Peyer's patch (tissue), 4 donors: Measurements from ENCODE around the gene HSD11B2. TPM values are rescaled to one million over a fixed set of nuclear protein-coding genes. Genes with fewer than 3 reads are reported as not detected.

Experiments used
- DNase-seq, 3 donors: peaks; one replicate each; pipeline ENCODE4 v3.0.0-alpha.2; 2017 to 2019
- H3K27ac ChIP-seq, 4 donors: fragments of 200-600 bp; sonication (generic); one replicate each; pipeline ENCODE4 v1.5.1; 2016 to 2019
- H3K27me3 ChIP-seq, 2 donors: fragments of 200-600 bp; sonication (generic); one replicate each; pipeline ENCODE4 v1.5.1; 2019
- H3K36me3 ChIP-seq, 3 donors: fragments of 200-600 bp; sonication (generic); one replicate each; pipeline ENCODE4 v1.5.1; 2016 to 2019
- H3K4me1 ChIP-seq, 4 donors: fragments of 200-600 bp; sonication (generic); one replicate each; pipeline ENCODE4 v1.5.1; 2016 to 2019
- H3K4me3 ChIP-seq, 4 donors: fragments of 200-600 bp; sonication (generic); 1 replicate in 3 of 4; 2 replicates in 1 of 4; pipeline ENCODE4 v1.5.1; 2016 to 2019; ENCODE audit warnings: mild to moderate bottlenecking in 1 of 4
- H3K9me3 ChIP-seq, 4 donors: fragments of 200-600 bp; sonication (generic); one replicate each; pipeline ENCODE4 v1.5.1; 2016 to 2019; ENCODE audit warnings: mild to moderate bottlenecking in 1 of 4
- CTCF ChIP-seq, 6 experiments: fragments of 450-650 bp in 4 of 6; fragments of 200-600 bp in 2 of 6; sonication (generic) in 1 of 6; IDR thresholded peaks; one replicate each; pipeline ENCODE4 v1.5.1; 2017 to 2019; ENCODE audit warnings: antibody characterized with exemption in 6 of 6, mild to moderate bottlenecking in 3 of 6, moderate library complexity in 1 of 6
- POLR2A ChIP-seq, 2 donors: fragments of 450-650 bp; IDR thresholded peaks; one replicate each; pipeline ENCODE4 v1.5.1; 2017; ENCODE audit warnings: antibody characterized with exemption in 2 of 2, mild to moderate bottlenecking in 2 of 2, moderate library complexity in 2 of 2
- total RNA-seq, 4 donors: library from RNA; depleted of rRNA; stranded (reverse); fragments of >200 nt; gene quantifications; one replicate each; pipeline ENCODE4 v1.1.0, GENCODE V29; 2016

The HSD11B2 gene
- total RNA-seq, 4 donors from 2014 or later = 116 to 688 (median 499) TPM

GRCh38 chr16:67445913-67446907 is 15.3 kb downstream of the HSD11B2 start:
- H3K27ac ChIP-seq = peak overlapping the region; percentile 46 to 93 (median 86)
- no peaks in the 10 kb centered on the region for H3K27me3 ChIP-seq
- H3K4me1 ChIP-seq = peaks cover 3 to 96% (median 27%) of the 10 kb centered on the region in 4 donors
- H3K9me3 ChIP-seq = no peaks in the 10 kb centered on the region
- TF ChIP-seq CTCF (IDR thresholded peaks at IDR 0.05) = peak in 1 of 6 experiments; percentile 11
- peak in 1 of 2 donors; percentile 34 for TF ChIP-seq POLR2A (IDR thresholded peaks at IDR 0.05)
- peaks cover 0 to 52% (median 0%) of the 10 kb centered on the region in 3 donors for H3K36me3 ChIP-seq
- H3K4me3 ChIP-seq = peak overlapping the region in 1 of 4 donors; percentile 3
- DNase-seq = peak in 2 of 3 donors; percentile 79 to 81

- peaks cover 3 to 98% (median 29%) of the 10 kb centered on the region in 4 donors for H3K4me1 ChIP-seq
- no peaks in the 10 kb centered on the region for H3K27me3 ChIP-seq
- H3K4me3 ChIP-seq = no peak overlapping the region
- no peak for DNase-seq
- no peak for TF ChIP-seq CTCF (IDR thresholded peaks at IDR 0.05)
- no peak for TF ChIP-seq POLR2A (IDR thresholded peaks at IDR 0.05)
- peak overlapping the region; percentile 46 to 93 (median 86) for H3K27ac ChIP-seq
- peaks cover 0 to 58% (median 0%) of the 10 kb centered on the region in 3 donors for H3K36me3 ChIP-seq
- no peaks in the 10 kb centered on the region for H3K9me3 ChIP-seq
Measured at GRCh38 chr16:67446968-67447507, 16.1 kb downstream of the HSD11B2 start.

- no peak for TF ChIP-seq POLR2A (IDR thresholded peaks at IDR 0.05)
- TF ChIP-seq CTCF (IDR thresholded peaks at IDR 0.05) = peak in 5 of 6 experiments; percentile 9 to 78 (median 57)
- DNase-seq = peak in 2 of 3 donors; percentile 83 to 86
- H3K4me1 ChIP-seq = peaks cover 3 to 98% (median 29%) of the 10 kb centered on the region in 4 donors
- no peaks in the 10 kb centered on the region for H3K27me3 ChIP-seq
- peak overlapping the region; percentile 46 to 93 (median 86) for H3K27ac ChIP-seq
- H3K9me3 ChIP-seq = no peaks in the 10 kb centered on the region
- no peak overlapping the region for H3K4me3 ChIP-seq
- H3K36me3 ChIP-seq = peaks cover 0 to 59% (median 0%) of the 10 kb centered on the region in 3 donors
Measured at GRCh38 chr16:67447508-67448076, 16.7 kb downstream of the HSD11B2 start.

GRCh38 chr16:67448580-67448979 is 17.7 kb downstream of the HSD11B2 start:
- no peaks in the 10 kb centered on the region for H3K27me3 ChIP-seq
- peaks cover 3 to 98% (median 29%) of the 10 kb centered on the region in 4 donors for H3K4me1 ChIP-seq
- H3K27ac ChIP-seq = peak overlapping the region in 3 of 4 donors; percentile 81 to 93 (median 90)
- TF ChIP-seq CTCF (IDR thresholded peaks at IDR 0.05) (no peak), POLR2A (IDR thresholded peaks at IDR 0.05) (peak in 1 of 2 donors; percentile 71)
- H3K36me3 ChIP-seq = peaks cover 0 to 60% (median 0%) of the 10 kb centered on the region in 3 donors
- H3K9me3 ChIP-seq = no peaks in the 10 kb centered on the region
- peak in 2 of 3 donors; percentile 72 to 75 for DNase-seq
- H3K4me3 ChIP-seq = no peak overlapping the region

GRCh38 chr16:67449336-67449735 is 18.4 kb downstream of the HSD11B2 start:
- Histone ChIP-seq H3K4me1 (peaks cover 3 to 95% (median 28%) of the 10 kb centered on the region in 4 donors), H3K4me3 (no peak overlapping the region), H3K27me3 (no peaks in the 10 kb centered on the region), H3K36me3 (peaks cover 0 to 54% (median 0%) of the 10 kb centered on the region in 3 donors), H3K9me3 (no peaks in the 10 kb centered on the region), H3K27ac (peak overlapping the region in 3 of 4 donors; percentile 81 to 93 (median 90))
- TF ChIP-seq POLR2A (IDR thresholded peaks at IDR 0.05) (no peak), CTCF (IDR thresholded peaks at IDR 0.05) (no peak)
- no peak for DNase-seq
